Transverse colon (tissue), 4 donors: ENCODE measurements around the gene KANTR. TPM values are rescaled to one million over a fixed set of nuclear protein-coding genes. Genes with fewer than 3 reads are reported as not detected.

Experiments
- DNase-seq: peaks from one replicate; pipeline ENCODE4 v3.0.0-alpha.2; 2019
- H3K27ac ChIP-seq, 4 donors: fragments of 200-600 bp; sonication (generic); 2 replicates each; pipeline ENCODE4 v1.5.1; 2016 to 2018; ENCODE audit warnings: inconsistent platforms in 4 of 4
- H3K27me3 ChIP-seq: fragments of 200-600 bp; sonication (generic); 2 replicates; pipeline ENCODE4 v1.5.1; 2017; ENCODE audit warnings: inconsistent platforms
- H3K36me3 ChIP-seq, 4 donors: fragments of 200-600 bp; sonication (generic); 2 replicates each; pipeline ENCODE4 v1.5.1; 2017 to 2019; ENCODE audit warnings: inconsistent platforms in 4 of 4
- H3K4me1 ChIP-seq, 4 donors: fragments of 200-600 bp; sonication (generic); 2 replicates each; pipeline ENCODE4 v1.5.1; 2017 to 2020; ENCODE audit warnings: inconsistent platforms in 4 of 4
- H3K4me3 ChIP-seq, 4 donors: fragments of 200-600 bp; sonication (generic); 1 replicate in 1 of 4; 2 replicates in 3 of 4; pipeline versions ENCODE4 v1.5.1 to v1.6.1; 2017 to 2019; ENCODE audit warnings: inconsistent platforms in 4 of 4
- H3K9me3 ChIP-seq, 2 donors: fragments of 200-600 bp; sonication (generic); 2 replicates each; pipeline ENCODE4 v1.5.1; 2017 to 2019; ENCODE audit warnings: inconsistent platforms in 2 of 2
- CTCF ChIP-seq, 5 experiments: fragments of 200-600 bp in 3 of 5; fragments of 450-650 bp in 2 of 5; sonication (generic) in 3 of 5; IDR thresholded peaks; 1 replicate in 2 of 5; 2 replicates in 3 of 5; pipeline ENCODE4 v1.5.1; 2016 to 2017; ENCODE audit warnings: antibody characterized with exemption in 5 of 5, inconsistent platforms in 3 of 5, mild to moderate bottlenecking in 2 of 5, moderate library complexity in 1 of 5
- EP300 ChIP-seq: sonication (generic); formaldehyde crosslinking; IDR thresholded peaks from one replicate; pipeline ENCODE4 v1.6.1; 2017; ENCODE audit warnings: antibody characterized with exemption, low read depth
- POLR2A ChIP-seq: fragments of 450-650 bp; IDR thresholded peaks from one replicate; pipeline ENCODE4 v1.6.1; 2016; ENCODE audit warnings: antibody characterized with exemption, mild to moderate bottlenecking, moderate library complexity
- POLR2AphosphoS5 ChIP-seq, 3 donors: sonication (generic); formaldehyde crosslinking; IDR thresholded peaks; one replicate each; pipeline ENCODE4 v1.6.1; 2016; ENCODE audit warnings: antibody characterized with exemption in 3 of 3
- WGBS, 2 donors: methylation state at CpG; one replicate each; pipeline ENCODE4 v1.1.5; 2018; ENCODE audit warnings: low coverage in 1 of 2; 5-methylcytosine and 5-hydroxymethylcytosine counted together
- in situ Hi-C, 4 donors: fragments of 200-750 bp; cut with MboI; loops; one replicate each; pipeline versions ENCODE4 v1.15.0 to v1.15.1; 2017; ENCODE audit warnings: low sequenced_read_pairs in 3 of 4, low pct_ligation_motif_present in 1 of 4, low pct_unique_long_range_greater_than_20kb in 1 of 4
- intact Hi-C: fragments of 100-400 bp; cut with DNase I; formaldehyde crosslinking; loops from one replicate; pipeline ENCODE4 v1.15.1; 2023; ENCODE audit warnings: low total_unique reads
- total RNA-seq, 4 donors: library from RNA; depleted of rRNA; stranded (reverse); fragments of >200 nt; gene quantifications; one replicate each; pipeline ENCODE4 v1.1.0, GENCODE V29; 2016

KANTR gene
- 100 to 1,000 TPM in 1 of 4 donors, 10 to 100 TPM in 3; 13.4 to 141 (median 17.9) TPM for total RNA-seq

GRCh38 chrX:53093748-53094581, at the start of gene KANTR:
TSS of gene KANTR (plus strand) at chrX:53094142. CDS start at chrX:53124273, 30,131 bp downstream.
- Histone ChIP-seq H3K27me3 (no peaks in the 10 kb centered on the region), H3K4me3 (peak within 1 kb of the TSS; percentile 46 to 70 (median 60)), H3K36me3 (no peaks in the 10 kb centered on the region), H3K9me3 (no peaks in the 10 kb centered on the region), H3K4me1 (peaks cover 0 to 8% (median 6%) of the 10 kb centered on the region in 4 donors), H3K27ac (peak within 1 kb of the TSS; percentile 95 to 97 (median 95))
- intact Hi-C loops: no loop called here
- in situ Hi-C loops: no loop called here
- 46% methylated on average over 40 of the region's 67 CpGs; no CpG with 5 or more reads in 1 of the 2 donors for WGBS, 2 donors
- TF ChIP-seq POLR2A (peak; percentile 77), CTCF (IDR thresholded peaks at IDR 0.05) (no peak), EP300 (no peak), POLR2AphosphoS5 (IDR thresholded peaks at IDR 0.05) (peak; percentile 76 to 86 (median 86))
- DNase-seq: peak; percentile 90

- Histone ChIP-seq H3K4me1 (no peaks in the 10 kb centered on the region), H3K27me3 (no peaks in the 10 kb centered on the region), H3K27ac (no peak overlapping the region), H3K4me3 (no peak overlapping the region), H3K36me3 (no peaks in the 10 kb centered on the region), H3K9me3 (no peaks in the 10 kb centered on the region)
- DNase-seq: no peak
- TF ChIP-seq EP300: no peak
- no peak for TF ChIP-seq POLR2A
- no peak for TF ChIP-seq POLR2AphosphoS5 (IDR thresholded peaks at IDR 0.05)
- no peak for TF ChIP-seq CTCF (IDR thresholded peaks at IDR 0.05)
- in situ Hi-C loops: no loop called here
- WGBS, 2 donors: 39 to 79% methylated on average over 2 to 5 of the region's 5 CpGs
- intact Hi-C loops: no loop called here
Observed at GRCh38 chrX:53044995-53045394, 48.9 kb upstream of the KANTR start.

DNA sequence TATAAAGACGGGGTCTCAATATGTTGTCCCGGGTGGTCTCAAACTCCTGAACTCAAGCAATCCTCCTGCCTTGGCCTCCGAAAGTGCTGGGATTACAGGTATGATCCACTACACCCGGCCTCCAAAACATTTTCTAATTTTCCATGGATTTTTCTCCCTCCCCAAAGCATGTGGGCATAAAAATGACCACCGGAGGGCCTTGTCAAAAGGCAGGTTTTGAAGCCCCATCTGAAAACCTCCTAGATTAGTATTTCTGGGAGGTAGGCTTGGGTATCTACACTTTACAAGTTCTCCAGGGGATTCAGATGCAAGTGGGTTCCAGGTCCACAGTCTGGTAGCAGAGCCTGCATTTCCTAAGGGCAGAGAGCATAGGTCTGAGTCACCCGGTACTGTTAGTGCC, 46.7 kb upstream of the KANTR start:
- no peak for TF ChIP-seq CTCF (IDR thresholded peaks at IDR 0.05)
- TF ChIP-seq POLR2A: no peak
- TF ChIP-seq POLR2AphosphoS5 (IDR thresholded peaks at IDR 0.05): no peak
- TF ChIP-seq EP300: no peak
- H3K27ac ChIP-seq: no peak overlapping the region
- intact Hi-C loops: no loop called here
- H3K9me3 ChIP-seq: no peaks in the 10 kb centered on the region
- H3K27me3 ChIP-seq: no peaks in the 10 kb centered on the region
- in situ Hi-C loops: no loop called here
- no peaks in the 10 kb centered on the region for H3K4me1 ChIP-seq
- no peak for DNase-seq
- H3K36me3 ChIP-seq: no peaks in the 10 kb centered on the region
- no peak overlapping the region for H3K4me3 ChIP-seq
- WGBS, 2 donors: 86% methylated on average over 6 of the region's 6 CpGs; no CpG with 5 or more reads in 1 of the 2 donors

- in situ Hi-C loops (no loop called here), intact Hi-C loops (no loop called here)
- H3K27ac ChIP-seq: peak within 1 kb of the TSS in 2 of 4 donors; percentile 14 to 34
- no peaks in the 10 kb centered on the region for H3K4me1 ChIP-seq
- H3K4me3 ChIP-seq: peak within 1 kb of the TSS in 3 of 4 donors; percentile 28 to 44 (median 32)
- 37% methylated on average over 31 of the region's 38 CpGs; no CpG with 5 or more reads in 1 of the 2 donors for WGBS, 2 donors
- TF ChIP-seq POLR2A (no peak), EP300 (no peak)
- H3K9me3 ChIP-seq: no peaks in the 10 kb centered on the region
- H3K36me3 ChIP-seq: no peaks in the 10 kb centered on the region
- DNase-seq: peak; percentile 21
- no peaks in the 10 kb centered on the region for H3K27me3 ChIP-seq
Observed at GRCh38 chrX:53048169-53049126, 45.5 kb upstream of the KANTR start, which contains the start of gene GPR173. TSS of gene GPR173 (plus strand) at chrX:53048789. CDS start at chrX:53076622, 27,833 bp downstream.
